Measurements from ENCODE around the gene CREBL2.
"Not testable (repeated sequence)": the region's sequence is repeated elsewhere in the genome, so short reads cannot be mapped to it uniquely, and the experiment has no call there.

Gene CREBL2

GRCh38 chr12:12641650-12642049 is 30.0 kb downstream of the CREBL2 start:
- DNase-seq, result no peak

GRCh38 chr12:12642916-12643315 is 31.2 kb downstream of the CREBL2 start:
- no peak for DNase-seq

- peak; percentile 54 to 77 for DNase-seq
Observed at GRCh38 chr12:12645485-12645884, 33.8 kb downstream of the CREBL2 start.

GRCh38 chr12:12645968-12646367 is 34.3 kb downstream of the CREBL2 start:
- not testable (repeated sequence) for DNase-seq

- DNase-seq, result no peak
Observed at GRCh38 chr12:12646483-12647072, 34.9 kb downstream of the CREBL2 start.

- DNase-seq, result no peak
Observed at GRCh38 chr12:12648284-12648683, 36.6 kb downstream of the CREBL2 start.

GRCh38 chr12:12648951-12649650 is 37.4 kb downstream of the CREBL2 start:
- DNase-seq, result no peak

- DNase-seq, result no peak
Observed at GRCh38 chr12:12651752-12652151, 40.1 kb downstream of the CREBL2 start.

- DNase-seq, result not testable (repeated sequence)
Observed at GRCh38 chr12:12652704-12653103, 41.0 kb downstream of the CREBL2 start.

- DNase-seq, result no peak
Observed at GRCh38 chr12:12653922-12654321, 42.2 kb downstream of the CREBL2 start.

GRCh38 chr12:12654691-12655460 is 43.2 kb downstream of the CREBL2 start:
- no peak for DNase-seq

- DNase-seq, result no peak
Observed at GRCh38 chr12:12660201-12660600, 48.5 kb downstream of the CREBL2 start.

GRCh38 chr12:12661086-12661856 is 49.6 kb downstream of the CREBL2 start:
- DNase-seq, result no peak

- no peak for DNase-seq
Observed at GRCh38 chr12:12663644-12664294, 52.1 kb downstream of the CREBL2 start.

GRCh38 chr12:12665194-12665593 is 53.5 kb downstream of the CREBL2 start:
- DNase-seq, result no peak

GRCh38 chr12:12668005-12668404 is 56.3 kb downstream of the CREBL2 start:
- no peak for DNase-seq

GRCh38 chr12:12669020-12669419 is 57.3 kb downstream of the CREBL2 start:
- no peak for DNase-seq

- no peak for DNase-seq
Observed at GRCh38 chr12:12671850-12672660, 60.4 kb downstream of the CREBL2 start.

- no peak for DNase-seq
Observed at GRCh38 chr12:12673296-12673695, 61.6 kb downstream of the CREBL2 start.

GRCh38 chr12:12676605-12677004 is 64.9 kb downstream of the CREBL2 start:
- DNase-seq, result no peak

- no peak for DNase-seq
Observed at GRCh38 chr12:12681061-12681765, 69.5 kb downstream of the CREBL2 start.
